ENCODE measurements around the gene APLN. TPM values are rescaled to one million over a fixed set of nuclear protein-coding genes. Genes with fewer than 3 reads are reported as not detected.

Gene APLN, protein sequence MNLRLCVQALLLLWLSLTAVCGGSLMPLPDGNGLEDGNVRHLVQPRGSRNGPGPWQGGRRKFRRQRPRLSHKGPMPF
- total RNA-seq (2014; rRNA removed; shearing (Covaris generic)) (0.43 and 1.1 TPM in 2 replicates), polyA plus RNA-seq (2016; fragmentation: Nextera tagmentation; extraction: Ambion mirVana) (0.80 and 1.1 TPM in 2 replicates)

DNA sequence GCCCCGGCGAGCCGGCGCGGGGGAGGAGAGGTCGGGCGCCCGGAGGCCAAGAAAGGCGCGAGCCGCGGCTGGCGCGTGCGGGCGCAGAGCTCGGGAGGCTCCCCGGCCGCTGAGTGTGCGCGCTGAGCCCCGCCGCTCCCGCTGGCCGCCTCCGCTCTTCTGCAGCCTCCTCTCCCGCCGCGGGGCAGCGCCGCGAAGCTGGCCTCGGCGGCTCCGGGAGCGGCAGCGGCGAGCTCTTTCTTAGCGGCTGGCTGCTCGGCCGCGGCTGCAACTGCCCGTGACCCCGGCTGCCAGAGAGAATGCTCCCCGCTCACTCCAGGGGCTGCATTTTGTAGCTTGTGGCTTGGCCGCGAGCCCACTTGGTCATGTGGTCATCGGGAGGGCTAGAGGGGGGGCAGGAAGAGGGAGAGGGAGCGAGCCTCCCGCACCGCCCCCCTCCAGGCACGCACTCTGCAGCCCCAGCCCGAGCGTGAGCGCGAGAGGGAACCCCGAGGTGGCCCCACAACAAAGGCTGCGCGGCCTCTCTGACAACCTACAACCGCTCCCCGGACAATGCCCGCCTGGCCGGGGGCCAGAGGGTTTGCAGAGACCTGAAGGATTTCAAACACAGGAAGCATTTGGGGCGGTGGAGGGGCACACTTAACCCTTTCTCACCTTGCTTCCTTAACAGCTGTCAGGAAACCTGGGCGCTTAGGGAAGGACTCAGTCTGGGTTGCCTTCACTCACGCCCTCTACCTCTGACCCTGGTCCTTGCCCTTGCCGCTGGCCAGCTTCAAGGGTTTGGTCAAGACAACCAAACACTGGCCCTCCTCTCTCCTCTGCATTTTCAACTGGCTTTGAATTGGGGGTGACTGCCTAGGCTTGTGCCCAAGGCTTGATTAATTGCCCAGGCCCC, at the start of gene APLN:
Gene APLN (minus strand): TSS at position 305 of the 895 bp plus-strand sequence. CDS start 326 bp downstream, outside the sequence.
- peak within 1 kb of the TSS; percentile 47 for H3K9ac ChIP-seq
- 1 to 2% methylated on average over 21 to 24 of the region's 67 CpGs for WGBS, 2 experiments (ENCODE audit: low coverage in 1 of 2, low lambda C conversion rate in 2 of 2, missing lambda C conversion rate in 2 of 2)
- H3F3A ChIP-seq (ENCODE audit: insufficient read depth): no peaks in the 10 kb centered on the region
- peak within 1 kb of the TSS; percentile 85 for H3K4me2 ChIP-seq (ENCODE audit: unreplicated experiment)
- H3K4me3 ChIP-seq: peak within 1 kb of the TSS; percentile 70
- no peak within 1 kb of the TSS for H3K27ac ChIP-seq
- H3K79me2 ChIP-seq (ENCODE audit: insufficient read depth): no peaks in the 10 kb centered on the region
- H3K27me3 ChIP-seq (replicated peaks; ENCODE audit: insufficient read depth): no peaks in the 10 kb centered on the region
- H3K4me1 ChIP-seq (ENCODE audit: insufficient read depth): no peaks in the 10 kb centered on the region
- peak within 1 kb of the TSS; percentile 73 for H2AFZ ChIP-seq
- H3K36me3 ChIP-seq (ENCODE audit: low read depth): no peaks in the 10 kb centered on the region
- no peaks in the 10 kb centered on the region for H4K20me1 ChIP-seq (ENCODE audit: insufficient read depth)
- in situ Hi-C loops (cut with MboI): no loop called here
- H3K9me3 ChIP-seq (ENCODE audit: low read depth): no peaks in the 10 kb centered on the region
- TF ChIP-seq EZH2phosphoT487 (IDR thresholded peaks at IDR 0.05; ENCODE audit: insufficient read depth, low read depth) (no peak), EZH2 (IDR thresholded peaks at IDR 0.05; ENCODE audit: insufficient read depth, poor library complexity, severe bottlenecking) (no peak)
- H3K9me2 ChIP-seq (ENCODE audit: insufficient read depth): no peaks in the 10 kb centered on the region
- peak; percentile 68 for DNase-seq

DNA sequence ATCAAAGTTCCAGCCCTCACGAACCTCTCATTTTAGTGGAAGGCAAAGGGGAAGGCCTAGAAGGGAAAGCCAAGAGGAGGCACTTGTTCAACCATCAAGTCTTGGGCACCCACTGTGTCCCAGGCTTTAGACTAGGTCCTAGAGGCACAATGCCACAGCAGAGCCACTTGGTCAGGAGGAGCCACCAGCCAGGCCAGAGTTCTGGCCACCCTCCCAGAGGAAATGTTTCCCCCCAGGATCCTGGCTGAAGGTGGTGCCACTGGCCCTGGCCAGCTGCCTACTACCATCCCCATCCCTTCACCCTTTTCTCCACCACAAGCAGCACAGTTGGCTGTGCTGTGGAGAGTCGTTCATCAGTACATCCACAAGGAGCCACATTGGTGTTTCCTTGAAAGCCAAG, 49.7 kb upstream of the APLN start:
- no peaks in the 10 kb centered on the region for H3F3A ChIP-seq (ENCODE audit: insufficient read depth)
- WGBS, 2 experiments (ENCODE audit: low coverage in 1 of 2, low lambda C conversion rate in 2 of 2, missing lambda C conversion rate in 2 of 2): 60 to 82% methylated on average over 1 to 2 of the region's 2 CpGs
- H3K27ac ChIP-seq: no peak overlapping the region
- no peak overlapping the region for H3K9ac ChIP-seq
- no peaks in the 10 kb centered on the region for H3K79me2 ChIP-seq (ENCODE audit: insufficient read depth)
- in situ Hi-C loops (cut with MboI): no loop called here
- H3K4me2 ChIP-seq (ENCODE audit: unreplicated experiment): no peak overlapping the region
- no peak overlapping the region for H3K4me3 ChIP-seq
- no peaks in the 10 kb centered on the region for H4K20me1 ChIP-seq (ENCODE audit: insufficient read depth)
- H3K36me3 ChIP-seq (ENCODE audit: low read depth): no peaks in the 10 kb centered on the region
- H3K27me3 ChIP-seq (replicated peaks; ENCODE audit: insufficient read depth): no peaks in the 10 kb centered on the region
- H3K4me1 ChIP-seq (ENCODE audit: insufficient read depth): no peaks in the 10 kb centered on the region
- no peak for DNase-seq
- TF ChIP-seq EZH2 (IDR thresholded peaks at IDR 0.05; ENCODE audit: insufficient read depth, poor library complexity, severe bottlenecking): no peak
- no peak for TF ChIP-seq EZH2phosphoT487 (IDR thresholded peaks at IDR 0.05; ENCODE audit: insufficient read depth, low read depth)
- H3K9me3 ChIP-seq (ENCODE audit: low read depth): no peaks in the 10 kb centered on the region
- H3K9me2 ChIP-seq (ENCODE audit: insufficient read depth): no peaks in the 10 kb centered on the region
- H2AFZ ChIP-seq: no peak overlapping the region

DNA sequence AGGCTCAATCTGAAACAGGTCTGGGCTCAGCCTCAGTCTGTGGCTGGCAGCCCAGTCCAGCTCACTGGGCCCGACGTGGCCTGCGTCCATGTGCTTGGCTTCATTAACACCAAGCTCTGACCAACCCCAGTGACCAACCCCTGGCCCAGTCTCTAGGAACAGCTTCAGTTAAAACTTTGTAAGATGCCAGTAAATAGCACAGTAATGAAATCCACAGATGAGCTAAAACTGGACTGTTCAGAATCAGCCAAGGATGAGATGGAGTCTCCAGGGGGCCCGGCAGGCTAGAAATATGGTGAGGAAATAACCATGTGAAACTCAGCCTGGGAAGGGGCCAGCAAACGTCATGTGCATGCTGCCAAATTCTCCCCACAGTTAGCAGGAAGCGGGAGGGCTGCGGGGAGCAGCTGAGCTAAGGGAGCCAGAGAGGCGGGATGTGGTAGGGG, 46.9 kb upstream of the APLN start:
- DNase-seq: peak; percentile 66
- in situ Hi-C loops (cut with MboI): no loop called here
- Histone ChIP-seq H3K27ac (no peak overlapping the region; the same call in 1 of the 2 replicates), H3K4me3 (no peak overlapping the region), H3F3A (ENCODE audit: insufficient read depth) (no peaks in the 10 kb centered on the region), H3K9me3 (ENCODE audit: low read depth) (no peaks in the 10 kb centered on the region), H3K27me3 (replicated peaks; ENCODE audit: insufficient read depth) (no peaks in the 10 kb centered on the region), H3K9me2 (ENCODE audit: insufficient read depth) (no peaks in the 10 kb centered on the region), H3K79me2 (ENCODE audit: insufficient read depth) (no peaks in the 10 kb centered on the region), H3K4me2 (ENCODE audit: unreplicated experiment) (no peak overlapping the region), H3K4me1 (ENCODE audit: insufficient read depth) (no peaks in the 10 kb centered on the region), H2AFZ (no peak overlapping the region), H3K36me3 (ENCODE audit: low read depth) (no peaks in the 10 kb centered on the region), H3K9ac (no peak overlapping the region), H4K20me1 (ENCODE audit: insufficient read depth) (no peaks in the 10 kb centered on the region)
- 21 to 23% methylated on average over 8 of the region's 8 CpGs for WGBS, 2 experiments (ENCODE audit: low coverage in 1 of 2, low lambda C conversion rate in 2 of 2, missing lambda C conversion rate in 2 of 2)
- TF ChIP-seq EZH2 (IDR thresholded peaks at IDR 0.05; ENCODE audit: insufficient read depth, poor library complexity, severe bottlenecking): no peak
- no peak for TF ChIP-seq EZH2phosphoT487 (IDR thresholded peaks at IDR 0.05; ENCODE audit: insufficient read depth, low read depth)

- Histone ChIP-seq H3K4me2 (ENCODE audit: unreplicated experiment) (no peak overlapping the region), H3K4me3 (no peak overlapping the region), H3K9me2 (ENCODE audit: insufficient read depth) (no peaks in the 10 kb centered on the region), H4K20me1 (ENCODE audit: insufficient read depth) (no peaks in the 10 kb centered on the region), H3F3A (ENCODE audit: insufficient read depth) (no peaks in the 10 kb centered on the region), H3K27me3 (replicated peaks; ENCODE audit: insufficient read depth) (no peaks in the 10 kb centered on the region), H3K9ac (no peak overlapping the region), H3K36me3 (ENCODE audit: low read depth) (no peaks in the 10 kb centered on the region), H2AFZ (no peak overlapping the region), H3K9me3 (ENCODE audit: low read depth) (no peaks in the 10 kb centered on the region), H3K27ac (no peak overlapping the region), H3K4me1 (ENCODE audit: insufficient read depth) (no peaks in the 10 kb centered on the region), H3K79me2 (ENCODE audit: insufficient read depth) (no peaks in the 10 kb centered on the region)
- in situ Hi-C loops (cut with MboI): no loop called here
- TF ChIP-seq EZH2phosphoT487 (IDR thresholded peaks at IDR 0.05; ENCODE audit: insufficient read depth, low read depth): no peak
- TF ChIP-seq EZH2 (IDR thresholded peaks at IDR 0.05; ENCODE audit: insufficient read depth, poor library complexity, severe bottlenecking): no peak
- WGBS, 2 experiments (ENCODE audit: low coverage in 1 of 2, low lambda C conversion rate in 2 of 2, missing lambda C conversion rate in 2 of 2): 90 to 92% methylated on average over 4 of the region's 4 CpGs
- no peak for DNase-seq
These were observed 45.8 kb upstream of the APLN start for GRCh38 chrX:129700536-129700935.

All from GM23248 (cell line).